MCF 10A (cell line): Measurements from ENCODE around the gene TIE1. TPM values are rescaled to one million over a fixed set of nuclear protein-coding genes. Genes with fewer than 3 reads are reported as not detected.

Experiments
- BruUV-seq: library from RNA; stranded (reverse); fragments of 400-500 nt; replicated peaks from 2 replicates; lab custom pipeline; 2021; lab: Mats Ljungman, UMichigan
- CTCF ChIA-PET: fragments of 300-600 bp; sonication (Branson Sonifier 250); formaldehyde crosslinking; extraction: SDS; loops from one replicate; lab custom pipeline; 2021; ENCODE audit warnings: antibody characterized with exemption, inconsistent platforms; lab: Yijun Ruan, JAX
- POLR2A ChIA-PET: fragments of 300-600, 350-650 bp; sonication (Branson Sonifier 250); formaldehyde crosslinking; extraction: SDS; loops from one replicate; lab custom pipeline; 2020; ENCODE audit warnings: antibody characterized with exemption, inconsistent platforms; lab: Yijun Ruan, JAX
- DNase-seq: peaks from one replicate; pipeline ENCODE4 v3.0.0-alpha.2; 2018; ENCODE audit not compliant: unreplicated experiment
- H3K27ac Mint-ChIP-seq: one replicate; pipeline ENCODE4 v1.8.0; 2022; ENCODE audit warnings: mild to moderate bottlenecking, low read depth, mixed read lengths; ENCODE audit not compliant: unreplicated experiment
- H3K27me3 Mint-ChIP-seq: one replicate; pipeline ENCODE4 v1.8.0; 2022; ENCODE audit warnings: mixed read lengths; ENCODE audit not compliant: insufficient read depth, unreplicated experiment
- H3K36me3 Mint-ChIP-seq: one replicate; pipeline ENCODE4 v1.8.0; 2022; ENCODE audit warnings: mild to moderate bottlenecking, moderate library complexity, mixed read lengths; ENCODE audit not compliant: insufficient read depth, unreplicated experiment
- H3K4me1 Mint-ChIP-seq: one replicate; pipeline ENCODE4 v1.8.0; 2022; ENCODE audit warnings: mixed read lengths; ENCODE audit not compliant: insufficient read depth, unreplicated experiment
- H3K4me3 Mint-ChIP-seq: one replicate; pipeline ENCODE4 v1.8.0; 2022; ENCODE audit warnings: mild to moderate bottlenecking, moderate library complexity, mixed read lengths; ENCODE audit not compliant: unreplicated experiment
- H3K9me3 Mint-ChIP-seq: one replicate; pipeline ENCODE4 v1.8.0; 2022; ENCODE audit warnings: mixed read lengths; ENCODE audit not compliant: unreplicated experiment
- intact Hi-C: fragments of 100-400 bp; cut with micrococcal nuclease; formaldehyde crosslinking; loops from 2 replicates; pipeline ENCODE4 v1.14.1; 2022
- total RNA-seq: library from RNA; stranded (reverse); gene quantifications from 2 replicates; pipeline ENCODE4 v1.2.3, GENCODE V29; 2022
- TF ChIP-seq, protein P1 (sequence below): fragments of 200-600 bp; IDR thresholded peaks from one replicate; pipeline ENCODE4 v1.8.0; 2022; ENCODE audit warnings: antibody characterized with exemption, mild to moderate bottlenecking; ENCODE audit not compliant: unreplicated experiment

TIE1 gene
- total RNA-seq, 1 experiment from 2014 or later, result not detected

DNA sequence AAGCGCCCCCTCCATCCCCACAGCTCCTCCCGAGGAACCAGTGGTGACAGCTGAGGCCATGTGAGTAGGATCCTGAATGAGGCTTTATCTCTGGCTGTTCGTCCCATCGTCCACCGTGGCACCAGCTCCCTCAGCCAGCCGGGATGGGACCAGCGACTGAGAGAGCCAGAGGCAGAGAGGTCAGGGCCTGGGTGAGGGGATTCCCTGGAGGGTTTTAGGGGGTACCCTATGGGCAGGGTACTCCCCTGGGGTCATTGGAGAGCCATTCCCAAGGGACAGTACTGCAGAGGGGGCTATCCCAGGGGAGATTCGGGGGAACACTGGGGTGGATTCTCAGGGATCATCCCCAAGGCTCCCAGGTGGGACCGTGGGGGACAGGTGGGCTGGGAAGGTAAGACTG lies 28.6 kb upstream of the TIE1 start:
- CTCF ChIA-PET, result interaction anchor here (0.5 kb wide), 1 partner anchor 29 kb away, joined by 3 read pairs; no protein-coding TSS in a partner anchor
- H3K9me3 Mint-ChIP-seq, result no peaks in the 10 kb centered on the region
- H3K4me1 Mint-ChIP-seq, result peaks cover 9% of the 10 kb centered on the region
- intact Hi-C loops, result no loop called here
- DNase-seq, result no peak
- TF ChIP-seq, protein P1, sequence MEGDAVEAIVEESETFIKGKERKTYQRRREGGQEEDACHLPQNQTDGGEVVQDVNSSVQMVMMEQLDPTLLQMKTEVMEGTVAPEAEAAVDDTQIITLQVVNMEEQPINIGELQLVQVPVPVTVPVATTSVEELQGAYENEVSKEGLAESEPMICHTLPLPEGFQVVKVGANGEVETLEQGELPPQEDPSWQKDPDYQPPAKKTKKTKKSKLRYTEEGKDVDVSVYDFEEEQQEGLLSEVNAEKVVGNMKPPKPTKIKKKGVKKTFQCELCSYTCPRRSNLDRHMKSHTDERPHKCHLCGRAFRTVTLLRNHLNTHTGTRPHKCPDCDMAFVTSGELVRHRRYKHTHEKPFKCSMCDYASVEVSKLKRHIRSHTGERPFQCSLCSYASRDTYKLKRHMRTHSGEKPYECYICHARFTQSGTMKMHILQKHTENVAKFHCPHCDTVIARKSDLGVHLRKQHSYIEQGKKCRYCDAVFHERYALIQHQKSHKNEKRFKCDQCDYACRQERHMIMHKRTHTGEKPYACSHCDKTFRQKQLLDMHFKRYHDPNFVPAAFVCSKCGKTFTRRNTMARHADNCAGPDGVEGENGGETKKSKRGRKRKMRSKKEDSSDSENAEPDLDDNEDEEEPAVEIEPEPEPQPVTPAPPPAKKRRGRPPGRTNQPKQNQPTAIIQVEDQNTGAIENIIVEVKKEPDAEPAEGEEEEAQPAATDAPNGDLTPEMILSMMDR, result no peak
- H3K4me3 Mint-ChIP-seq, result no peak overlapping the region
- H3K27me3 Mint-ChIP-seq, result peaks cover 11% of the 10 kb centered on the region
- BruUV-seq, result no TSS peak
- no peak overlapping the region for H3K27ac Mint-ChIP-seq
- H3K36me3 Mint-ChIP-seq, result no peaks in the 10 kb centered on the region
- POLR2A ChIA-PET, result no interaction called here

DNA sequence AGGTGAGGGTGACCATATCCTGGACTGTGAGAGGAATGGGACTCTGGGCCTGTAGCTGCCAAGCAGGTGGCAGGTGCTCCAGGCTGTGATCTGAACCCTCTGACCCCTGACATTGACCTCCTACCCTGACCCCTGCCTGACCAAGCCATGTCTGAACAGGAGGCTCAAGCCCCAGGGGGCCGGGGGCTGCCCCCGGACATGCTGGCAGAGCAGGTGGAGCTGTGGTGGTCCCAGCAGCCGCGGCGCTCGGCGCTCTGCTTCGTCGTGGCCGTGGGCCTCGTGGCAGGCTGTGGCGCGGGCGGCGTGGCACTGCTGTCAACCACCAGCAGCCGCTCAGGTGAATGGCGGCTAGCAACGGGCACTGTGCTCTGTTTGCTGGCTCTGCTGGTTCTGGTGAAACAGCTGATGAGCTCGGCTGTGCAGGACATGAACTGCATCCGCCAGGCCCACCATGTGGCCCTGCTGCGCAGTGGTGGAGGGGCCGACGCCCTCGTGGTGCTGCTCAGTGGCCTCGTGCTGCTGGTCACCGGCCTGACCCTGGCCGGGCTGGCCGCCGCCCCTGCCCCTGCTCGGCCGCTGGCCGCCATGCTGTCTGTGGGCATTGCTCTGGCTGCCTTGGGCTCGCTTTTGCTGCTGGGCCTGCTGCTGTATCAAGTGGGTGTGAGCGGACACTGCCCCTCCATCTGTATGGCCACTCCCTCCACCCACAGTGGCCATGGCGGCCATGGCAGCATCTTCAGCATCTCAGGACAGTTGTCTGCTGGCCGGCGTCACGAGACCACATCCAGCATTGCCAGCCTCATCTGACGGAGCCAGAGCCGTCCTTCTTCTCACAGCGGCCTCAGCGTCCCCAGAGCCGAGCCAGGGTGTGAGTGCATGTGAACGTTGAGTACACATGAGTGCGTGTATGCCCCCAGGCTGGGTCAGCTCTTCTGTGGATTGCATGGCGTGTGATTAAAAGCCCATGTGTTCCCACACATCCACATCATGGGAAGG lies 27.9 kb upstream of the TIE1 start:
- H3K4me1 Mint-ChIP-seq, result peaks cover 9% of the 10 kb centered on the region
- BruUV-seq, result no TSS peak
- POLR2A ChIA-PET, result no interaction called here
- H3K36me3 Mint-ChIP-seq, result no peaks in the 10 kb centered on the region
- no peak for DNase-seq
- no peak overlapping the region for H3K4me3 Mint-ChIP-seq
- intact Hi-C loops, result no loop called here
- TF ChIP-seq, protein P1, result no peak
- no peak overlapping the region for H3K27ac Mint-ChIP-seq
- CTCF ChIA-PET, result interaction anchor here (0.5 kb wide), 1 partner anchor 29 kb away, joined by 3 read pairs; no protein-coding TSS in a partner anchor
- no peaks in the 10 kb centered on the region for H3K9me3 Mint-ChIP-seq
- peaks cover 11% of the 10 kb centered on the region for H3K27me3 Mint-ChIP-seq

DNA sequence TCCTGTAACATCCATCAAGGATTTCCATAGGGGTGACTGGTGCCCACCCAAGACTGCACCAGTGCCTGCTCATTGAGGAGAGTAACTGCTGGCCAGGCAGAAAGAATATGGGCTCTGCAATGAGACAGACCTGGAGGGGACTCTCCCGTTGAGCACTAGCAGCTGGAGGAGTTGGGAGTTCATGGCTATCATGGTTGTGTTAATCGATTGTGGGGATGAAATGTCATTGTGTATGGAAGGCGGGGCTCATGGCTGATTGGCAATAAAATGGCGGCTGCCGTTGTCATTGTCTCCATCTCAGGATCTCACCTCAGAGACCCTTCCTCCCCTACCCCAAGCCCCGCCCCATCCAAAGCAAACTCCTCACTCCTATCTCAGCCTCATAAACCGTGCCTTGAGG lies 27.1 kb upstream of the TIE1 start:
- TF ChIP-seq, protein P1, result no peak
- ChIA-PET CTCF (no interaction called here), POLR2A (no interaction called here)
- Mint-ChIP-seq H3K27ac (no peak overlapping the region), H3K4me1 (peaks cover 9% of the 10 kb centered on the region), H3K4me3 (no peak overlapping the region), H3K9me3 (no peaks in the 10 kb centered on the region), H3K36me3 (no peaks in the 10 kb centered on the region), H3K27me3 (peaks cover 11% of the 10 kb centered on the region)
- no peak for DNase-seq
- intact Hi-C loops, result no loop called here
- no TSS peak for BruUV-seq

DNA sequence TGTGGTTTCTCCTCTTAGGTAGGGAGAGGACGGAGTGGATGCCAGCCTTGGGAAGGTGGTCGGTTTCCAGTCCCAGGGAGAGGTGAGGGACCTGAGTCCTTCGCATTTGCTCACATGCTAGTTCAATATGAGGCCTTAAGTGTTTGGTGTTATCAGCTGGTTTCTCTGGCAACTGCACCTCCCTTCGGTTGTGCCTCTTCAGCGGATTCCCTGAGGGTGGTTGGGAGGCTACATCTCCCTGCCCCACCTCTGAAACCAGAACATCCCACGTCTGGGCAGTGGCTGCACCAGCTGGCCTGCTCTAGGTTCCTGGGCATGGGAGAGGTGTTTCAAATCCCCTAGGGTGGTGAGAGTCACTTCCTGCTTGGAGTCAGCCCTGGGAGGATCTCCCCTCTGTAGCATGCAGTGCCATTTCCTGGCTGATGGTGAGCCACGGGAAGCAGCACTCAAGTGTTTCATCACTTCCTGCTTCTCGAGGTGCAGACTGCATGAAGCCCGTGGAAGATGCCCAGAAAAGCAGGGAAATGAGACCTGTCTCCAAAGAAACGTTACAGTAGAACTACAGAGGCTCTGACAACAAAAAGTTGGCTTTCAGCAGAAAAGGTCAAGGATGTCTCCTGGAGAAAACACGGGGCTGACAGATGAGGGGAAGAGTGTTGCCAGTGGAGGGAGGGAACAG lies 26.5 kb upstream of the TIE1 start:
- DNase-seq, result peak; percentile 24
- Mint-ChIP-seq H3K4me1 (peaks cover 9% of the 10 kb centered on the region), H3K9me3 (no peaks in the 10 kb centered on the region), H3K27me3 (peaks cover 11% of the 10 kb centered on the region), H3K27ac (no peak overlapping the region), H3K4me3 (no peak overlapping the region), H3K36me3 (no peaks in the 10 kb centered on the region)
- CTCF ChIA-PET, result interaction anchor here (0.6 kb wide), 1 partner anchor 1650 kb away, joined by 3 read pairs; no protein-coding TSS in a partner anchor
- intact Hi-C loops, result no loop called here
- POLR2A ChIA-PET, result no interaction called here
- TF ChIP-seq, protein P1, result no peak
- BruUV-seq, result no TSS peak
